GM18858 (cell line): Measurements from ENCODE around the gene TBL1X.
"Not testable (repeated sequence)": the region's sequence is repeated elsewhere in the genome, so short reads cannot be mapped to it uniquely, and the experiment has no call there.

Experiments used
- ATAC-seq: cut with Tn5 transposase; IDR thresholded peaks from one replicate; pipeline ENCODE4 v1.9.1; 2021; ENCODE audit not compliant: unreplicated experiment

The TBL1X gene

GRCh38 chrX:9458516-9459078, 6.3 kb upstream of the TBL1X start:
- ATAC-seq, result no peak

DNA sequence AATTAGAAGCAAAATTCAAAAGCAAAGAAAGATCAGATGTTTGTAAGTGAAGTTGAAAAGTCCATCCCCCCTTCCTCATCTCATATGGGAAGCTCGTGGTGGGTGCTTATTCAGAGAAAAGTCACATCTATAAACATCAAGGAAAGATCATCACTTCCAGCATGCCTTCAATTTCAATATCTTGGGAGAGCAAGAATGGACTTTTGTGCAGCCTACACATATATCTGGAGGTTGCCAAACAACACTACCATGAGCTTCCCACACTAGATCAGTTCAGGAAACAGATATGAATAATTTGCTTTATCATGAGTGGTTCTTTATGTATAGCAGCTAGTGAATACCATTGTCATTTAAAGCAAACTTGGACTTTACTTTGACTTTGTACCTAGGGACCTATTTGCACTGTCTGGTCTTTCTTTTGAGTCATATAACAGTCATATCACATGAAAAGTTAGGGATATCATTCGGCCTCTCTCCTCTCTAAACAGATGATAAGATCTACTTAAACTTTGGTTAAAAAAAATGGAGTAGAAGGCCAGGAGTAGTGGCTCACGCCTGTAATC, 5.6 kb upstream of the TBL1X start:
- no peak for ATAC-seq

- ATAC-seq, result no peak
Observed at GRCh38 chrX:9461087-9461486, 3.8 kb upstream of the TBL1X start.

GRCh38 chrX:9462456-9462855, 2.4 kb upstream of the TBL1X start:
- no peak for ATAC-seq

- ATAC-seq, result no peak
Observed at GRCh38 chrX:9465380-9466123, 694 bp downstream of the TBL1X start.

DNA sequence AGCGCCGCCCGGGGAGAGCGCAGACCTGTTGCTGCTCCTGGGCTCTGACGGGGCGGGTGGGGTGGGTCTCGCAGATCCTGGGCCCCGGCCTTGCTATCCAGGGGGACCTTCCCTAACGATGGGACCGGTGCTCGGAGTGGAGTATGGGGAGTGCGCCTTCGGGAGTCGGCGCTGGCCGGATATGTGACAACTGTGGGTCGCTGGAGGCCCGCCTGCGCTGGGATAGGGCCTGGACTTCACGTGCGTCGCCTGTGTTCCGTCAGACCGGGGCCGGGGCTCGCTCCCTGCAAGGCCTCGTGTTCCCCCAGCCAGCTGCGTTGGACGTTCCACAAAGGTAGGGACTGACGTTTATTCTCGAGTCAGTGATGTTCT, 1.3 kb downstream of the TBL1X start:
- no peak for ATAC-seq

DNA sequence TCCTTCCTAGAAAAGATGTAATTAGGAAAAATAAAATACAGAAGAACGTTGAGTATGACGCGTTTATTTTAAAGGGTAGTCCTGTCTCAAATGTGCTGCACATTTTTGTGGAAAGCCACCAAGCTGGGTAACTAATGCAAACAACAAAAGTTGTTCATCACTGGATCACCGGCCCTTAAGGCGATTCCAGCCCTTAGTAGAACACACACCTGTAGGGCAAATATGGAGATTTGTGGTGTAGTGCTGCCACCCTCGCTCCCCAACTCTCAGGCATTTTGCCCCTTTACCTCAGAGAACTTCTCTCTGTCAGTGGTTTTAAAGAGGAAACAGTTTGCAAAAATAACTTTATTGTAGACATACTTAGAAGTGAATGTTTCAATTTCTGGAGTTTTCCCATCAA, 1.9 kb downstream of the TBL1X start:
- no peak for ATAC-seq

GRCh38 chrX:9467146-9467545, 2.3 kb downstream of the TBL1X start:
- ATAC-seq, result no peak

DNA sequence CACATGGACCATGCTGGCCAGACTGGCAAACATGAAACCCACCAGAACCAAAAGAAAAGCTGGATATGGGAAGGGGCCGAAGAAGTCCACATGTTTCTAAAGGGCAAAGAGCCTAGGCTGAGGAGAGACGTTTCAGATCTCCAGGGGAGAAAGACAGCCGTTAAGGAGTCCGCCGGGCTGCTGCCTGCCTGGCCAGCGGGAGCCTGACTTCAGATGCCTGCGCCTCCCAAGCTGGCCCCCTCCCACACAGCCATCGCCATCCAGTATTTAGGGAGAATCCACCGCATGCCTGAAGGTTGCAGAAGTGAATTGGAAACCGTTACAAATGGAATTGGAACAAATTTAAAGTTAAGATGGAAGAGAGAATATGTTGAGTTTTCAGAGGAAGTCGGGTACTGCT, 2.9 kb downstream of the TBL1X start:
- no peak for ATAC-seq

- no peak for ATAC-seq
Observed at GRCh38 chrX:9471571-9471985, 6.7 kb downstream of the TBL1X start.

GRCh38 chrX:9473708-9474107, 8.8 kb downstream of the TBL1X start:
- no peak for ATAC-seq

- not testable (repeated sequence) for ATAC-seq
Observed at GRCh38 chrX:9475417-9475816, 10.6 kb downstream of the TBL1X start.

DNA sequence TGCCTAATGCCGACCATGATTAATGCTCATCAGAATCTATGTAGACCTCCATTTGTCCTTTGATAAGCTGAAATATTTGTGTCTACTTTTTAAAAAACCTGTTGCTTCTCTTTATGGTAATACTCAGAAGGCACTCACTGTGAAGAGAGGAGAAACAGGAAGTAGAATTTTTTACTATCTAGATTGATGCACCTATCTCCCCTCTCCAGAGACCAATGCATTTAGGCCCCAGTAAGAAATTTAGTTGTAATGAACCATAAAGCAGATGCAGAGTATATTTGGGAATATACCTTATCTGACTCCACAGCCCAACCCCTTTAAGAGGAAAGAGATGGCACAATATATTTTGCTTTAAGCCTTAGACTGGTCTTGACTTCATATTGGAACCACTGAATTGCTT, 11.1 kb downstream of the TBL1X start:
- no peak for ATAC-seq

GRCh38 chrX:9476810-9477575, 12.1 kb downstream of the TBL1X start:
- no peak for ATAC-seq

DNA sequence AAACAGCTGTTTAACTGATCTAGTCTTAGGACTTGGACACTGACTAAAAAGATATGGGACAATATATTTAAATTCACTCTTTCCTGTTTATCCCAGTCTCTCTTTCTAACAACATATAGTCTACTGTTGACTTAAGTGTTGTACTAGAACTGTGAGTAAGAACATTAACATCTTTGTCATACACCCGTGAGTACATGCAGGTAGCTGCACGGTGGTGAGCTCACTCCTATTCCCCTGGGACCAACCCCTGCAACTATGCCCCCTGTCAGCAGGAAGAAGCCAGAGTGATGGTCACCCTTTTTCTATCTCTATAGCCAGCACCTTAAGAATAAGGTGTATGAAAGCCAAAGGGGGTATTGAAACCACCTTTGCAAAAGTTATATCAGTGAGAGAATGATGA, 17.6 kb downstream of the TBL1X start:
- ATAC-seq, result no peak

DNA sequence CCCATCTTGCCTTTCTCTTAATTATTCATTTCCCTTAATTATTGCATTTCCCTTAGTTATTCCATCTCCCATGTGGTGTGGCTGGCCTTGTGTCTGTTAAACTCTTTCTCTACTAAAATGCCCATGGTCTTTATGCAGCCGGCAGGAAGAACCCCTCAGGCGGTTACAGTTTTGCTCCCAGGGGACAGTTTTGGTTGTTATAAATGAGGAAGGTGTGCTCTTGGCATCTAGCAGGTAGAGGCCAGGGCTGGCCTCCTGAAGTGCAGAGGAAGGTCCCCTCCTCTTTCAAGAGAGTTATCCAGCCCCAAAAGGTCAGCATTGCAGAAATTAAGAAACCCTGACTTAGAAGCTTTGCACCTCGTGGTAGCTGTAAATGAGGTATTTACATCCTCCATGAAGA, 18.0 kb downstream of the TBL1X start:
- ATAC-seq, result no peak

DNA sequence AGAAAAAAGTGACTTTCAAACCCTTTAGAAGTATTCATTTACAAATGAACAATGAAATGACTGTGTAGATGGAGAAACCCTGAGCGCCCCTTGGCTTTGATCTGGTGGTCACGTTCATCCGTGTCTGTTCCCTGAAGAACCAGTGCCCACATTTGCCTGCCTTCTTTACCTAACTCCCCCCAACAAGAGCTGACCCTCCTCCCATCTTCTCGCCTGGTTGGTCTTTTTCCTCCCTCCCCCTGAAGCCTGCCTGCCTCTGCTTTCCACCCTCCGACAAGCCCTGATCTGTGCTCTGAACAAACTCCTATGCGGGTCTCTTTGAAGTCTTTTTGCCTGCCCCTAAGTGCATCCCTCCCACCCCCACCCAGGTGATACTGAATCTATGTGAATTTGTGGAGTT, 18.5 kb downstream of the TBL1X start:
- no peak for ATAC-seq

GRCh38 chrX:9486786-9487387, 22.0 kb downstream of the TBL1X start:
- ATAC-seq, result no peak

DNA sequence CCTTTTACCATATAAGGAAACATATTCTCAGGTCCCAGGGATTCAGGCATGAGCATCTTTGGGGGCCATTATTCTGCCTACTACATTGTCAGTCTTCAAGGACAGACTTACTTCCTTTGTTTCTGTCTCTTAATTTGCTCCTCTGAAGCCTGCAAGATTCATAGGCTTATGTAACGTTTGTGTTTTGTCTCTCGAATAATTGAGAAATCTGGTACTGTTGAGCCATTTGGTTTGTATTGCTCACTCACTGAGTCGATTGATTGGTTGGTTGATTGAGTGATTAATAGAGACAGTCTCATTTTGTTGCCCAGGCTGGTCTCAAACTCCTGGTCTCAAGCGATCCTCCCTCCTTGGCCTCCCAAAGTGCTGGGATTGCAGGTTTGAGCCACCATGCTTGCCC, 23.7 kb downstream of the TBL1X start:
- ATAC-seq, result no peak

GRCh38 chrX:9489234-9489633, 24.4 kb downstream of the TBL1X start:
- no peak for ATAC-seq

GRCh38 chrX:9492901-9493300, 28.0 kb downstream of the TBL1X start:
- ATAC-seq, result no peak

DNA sequence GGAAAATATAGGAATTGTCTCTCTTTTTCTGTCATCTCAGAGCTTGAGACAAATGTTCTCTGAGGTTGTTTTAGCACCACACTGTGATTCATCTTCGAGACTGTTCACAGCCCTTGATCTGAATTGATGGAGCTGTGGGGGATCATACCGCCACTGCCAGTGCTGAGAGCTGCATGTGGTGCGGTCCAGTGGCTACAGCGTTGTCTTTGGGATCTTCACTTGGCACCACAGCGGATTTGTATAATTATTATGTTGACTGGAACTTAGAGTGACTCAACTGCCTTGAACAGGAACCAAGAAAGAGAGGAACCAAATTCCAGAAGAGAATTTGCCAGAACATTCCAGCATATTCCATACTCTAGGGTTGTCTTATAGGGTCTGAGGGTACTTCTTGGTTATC, 29.1 kb downstream of the TBL1X start:
- ATAC-seq, result no peak
